Subcutaneous adipose tissue (tissue), 4 donors: ENCODE data around the gene EDA. TPM values are rescaled to one million over a fixed set of nuclear protein-coding genes. Genes with fewer than 3 reads are reported as not detected.

Experiments
- total RNA-seq, 4 donors: library from RNA; depleted of rRNA; stranded (reverse); fragments of >200 nt; gene quantifications; one replicate each; pipeline ENCODE4 v1.1.0, GENCODE V29; 2016
- TF ChIP-seq, protein P1 (sequence below): fragments of 450-650 bp; IDR thresholded peaks from one replicate; pipeline ENCODE4 v1.5.1; 2016; ENCODE audit warnings: low read depth, mild to moderate bottlenecking, control low read depth, antibody characterized with exemption, moderate library complexity

Gene EDA
- total RNA-seq, 4 donors from 2014 or later, result 5.5 to 10.7 (median 6.9) TPM

DNA sequence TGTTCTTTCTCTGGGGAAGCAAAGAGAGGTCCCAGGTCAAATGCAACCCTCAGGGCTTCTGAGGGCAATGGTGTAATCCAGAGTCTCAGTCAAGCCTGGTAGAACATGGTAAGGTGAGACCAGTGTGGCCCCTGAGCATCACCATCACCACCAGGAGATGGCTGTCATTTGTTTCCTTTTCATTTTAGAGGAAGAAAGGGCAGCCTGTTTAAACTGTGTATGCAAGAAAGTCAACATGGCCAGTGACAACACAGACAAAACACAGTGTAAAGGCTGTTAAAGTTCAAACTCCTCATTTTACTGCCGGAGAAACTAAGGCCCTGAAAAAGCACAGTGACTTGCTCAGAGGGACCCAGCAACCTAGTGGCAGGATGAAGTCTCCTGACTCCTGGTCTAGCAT, 2.0 kb upstream of the EDA start:
- TF ChIP-seq, protein P1, sequence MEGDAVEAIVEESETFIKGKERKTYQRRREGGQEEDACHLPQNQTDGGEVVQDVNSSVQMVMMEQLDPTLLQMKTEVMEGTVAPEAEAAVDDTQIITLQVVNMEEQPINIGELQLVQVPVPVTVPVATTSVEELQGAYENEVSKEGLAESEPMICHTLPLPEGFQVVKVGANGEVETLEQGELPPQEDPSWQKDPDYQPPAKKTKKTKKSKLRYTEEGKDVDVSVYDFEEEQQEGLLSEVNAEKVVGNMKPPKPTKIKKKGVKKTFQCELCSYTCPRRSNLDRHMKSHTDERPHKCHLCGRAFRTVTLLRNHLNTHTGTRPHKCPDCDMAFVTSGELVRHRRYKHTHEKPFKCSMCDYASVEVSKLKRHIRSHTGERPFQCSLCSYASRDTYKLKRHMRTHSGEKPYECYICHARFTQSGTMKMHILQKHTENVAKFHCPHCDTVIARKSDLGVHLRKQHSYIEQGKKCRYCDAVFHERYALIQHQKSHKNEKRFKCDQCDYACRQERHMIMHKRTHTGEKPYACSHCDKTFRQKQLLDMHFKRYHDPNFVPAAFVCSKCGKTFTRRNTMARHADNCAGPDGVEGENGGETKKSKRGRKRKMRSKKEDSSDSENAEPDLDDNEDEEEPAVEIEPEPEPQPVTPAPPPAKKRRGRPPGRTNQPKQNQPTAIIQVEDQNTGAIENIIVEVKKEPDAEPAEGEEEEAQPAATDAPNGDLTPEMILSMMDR, result no peak

- TF ChIP-seq, protein P1, result no peak
Observed at GRCh38 chrX:69614886-69615285, 1.0 kb upstream of the EDA start.

DNA sequence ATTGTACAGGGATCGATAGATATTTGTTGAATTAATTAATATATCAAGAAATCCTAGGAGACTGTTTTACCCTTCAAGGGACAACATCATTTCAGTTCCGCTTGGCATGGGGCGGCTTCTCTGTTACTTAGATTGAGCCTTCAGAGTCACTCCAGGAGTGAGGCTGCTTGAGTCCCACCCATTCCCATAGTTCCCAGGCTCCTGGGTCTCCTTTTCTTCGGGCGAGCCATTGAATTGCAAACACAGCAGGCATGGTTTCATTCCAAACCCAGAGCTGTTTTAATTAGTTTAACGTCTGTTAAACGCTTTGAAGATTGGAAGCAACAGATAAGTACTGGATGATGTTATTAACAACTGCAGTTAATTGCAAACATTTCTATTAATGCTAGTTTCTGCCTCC, 571 bp upstream of the EDA start:
- TF ChIP-seq, protein P1, result no peak

GRCh38 chrX:69616457-69617203, 717 bp downstream of the EDA start:
- TF ChIP-seq, protein P1, result no peak

GRCh38 chrX:69618803-69619202, 2.9 kb downstream of the EDA start:
- TF ChIP-seq, protein P1, result no peak

GRCh38 chrX:69626129-69626528, 10.2 kb downstream of the EDA start:
- TF ChIP-seq, protein P1, result no peak

- TF ChIP-seq, protein P1, result no peak
Observed at GRCh38 chrX:69627744-69628143, 11.8 kb downstream of the EDA start.
